HG02798 (cell line): Measurements from ENCODE around the gene LPP.

Source experiments
- ATAC-seq: cut with Tn5 transposase; IDR thresholded peaks from one replicate; pipeline ENCODE4 v1.9.1; 2021; ENCODE audit warnings: mild to moderate bottlenecking; ENCODE audit not compliant: unreplicated experiment, poor library complexity

Gene LPP

GRCh38 chr3:188779281-188779980 lies 625.5 kb downstream of the LPP start:
- ATAC-seq = no peak

- ATAC-seq = no peak
These were observed 626.5 kb downstream of the LPP start for GRCh38 chr3:188780193-188781147.

GRCh38 chr3:188782613-188783124 lies 628.7 kb downstream of the LPP start:
- ATAC-seq = no peak

- no peak for ATAC-seq
These were observed 632.5 kb downstream of the LPP start for GRCh38 chr3:188786424-188786823.

GRCh38 chr3:188788621-188789081 lies 634.7 kb downstream of the LPP start:
- ATAC-seq = no peak

GRCh38 chr3:188789251-188789650 lies 635.3 kb downstream of the LPP start:
- ATAC-seq = no peak

GRCh38 chr3:188791311-188791710 lies 637.4 kb downstream of the LPP start:
- no peak for ATAC-seq

- no peak for ATAC-seq
These were observed 638.8 kb downstream of the LPP start for GRCh38 chr3:188792793-188793192.

GRCh38 chr3:188796122-188796631 lies 642.2 kb downstream of the LPP start:
- peak; percentile 91 for ATAC-seq

GRCh38 chr3:188797045-188797444 lies 643.1 kb downstream of the LPP start:
- no peak for ATAC-seq

- no peak for ATAC-seq
These were observed 644.7 kb downstream of the LPP start for GRCh38 chr3:188798556-188799145.

GRCh38 chr3:188801393-188801792 lies 647.4 kb downstream of the LPP start:
- no peak for ATAC-seq

GRCh38 chr3:188802645-188803044 lies 648.7 kb downstream of the LPP start:
- no peak for ATAC-seq

GRCh38 chr3:188807006-188807405 lies 653.0 kb downstream of the LPP start:
- ATAC-seq = no peak

- ATAC-seq = no peak
These were observed 658.2 kb downstream of the LPP start for GRCh38 chr3:188812198-188812597.

- ATAC-seq = no peak
These were observed 660.6 kb downstream of the LPP start for GRCh38 chr3:188814581-188814980.

- ATAC-seq = no peak
These were observed 663.4 kb downstream of the LPP start for GRCh38 chr3:188817103-188817934.

- ATAC-seq = no peak
These were observed 663.9 kb downstream of the LPP start for GRCh38 chr3:188817935-188818269.

- ATAC-seq = no peak
These were observed 664.3 kb downstream of the LPP start for GRCh38 chr3:188818282-188818681.

- ATAC-seq = no peak
These were observed 666.0 kb downstream of the LPP start for GRCh38 chr3:188819939-188820338.
